ENCODE measurements around the gene AOAH.

AOAH gene

GRCh38 chr7:36549029-36549428 is 175.3 kb downstream of the AOAH start:
- Histone ChIP-seq H3K4me3 (ENCODE audit: low read depth, low read length) (no peak overlapping the region), H3K4me1 (no peaks in the 10 kb centered on the region), H3K9me3 (no peaks in the 10 kb centered on the region), H3K27me3 (no peaks in the 10 kb centered on the region), H3K36me3 (no peaks in the 10 kb centered on the region)
- no peak for DNase-seq
- TF ChIP-seq CTCF (IDR thresholded peaks at IDR 0.05; ENCODE audit: low read depth, low read length), result no peak

- no peak for DNase-seq
- no peak for TF ChIP-seq CTCF (IDR thresholded peaks at IDR 0.05; ENCODE audit: low read depth, low read length)
- no peak overlapping the region for H3K4me3 ChIP-seq (ENCODE audit: low read depth, low read length)
Measured at GRCh38 chr7:36547416-36547815, 176.9 kb downstream of the AOAH start.

GRCh38 chr7:36546331-36546730 is 178.0 kb downstream of the AOAH start:
- H3K4me1 ChIP-seq, result no peaks in the 10 kb centered on the region
- no peak overlapping the region for H3K4me3 ChIP-seq (ENCODE audit: low read depth, low read length)
- no peaks in the 10 kb centered on the region for H3K36me3 ChIP-seq
- DNase-seq, result no peak
- no peak for TF ChIP-seq CTCF (IDR thresholded peaks at IDR 0.05; ENCODE audit: low read depth, low read length)
- no peaks in the 10 kb centered on the region for H3K9me3 ChIP-seq
- no peaks in the 10 kb centered on the region for H3K27me3 ChIP-seq

More at GRCh38 chr7:36547416-36547815, 176.9 kb downstream of the AOAH start:
- no peaks in the 10 kb centered on the region for H3K27me3 ChIP-seq
- H3K4me1 ChIP-seq, result no peaks in the 10 kb centered on the region
- no peaks in the 10 kb centered on the region for H3K36me3 ChIP-seq
- no peaks in the 10 kb centered on the region for H3K9me3 ChIP-seq

GRCh38 chr7:36545291-36545690 is 179.0 kb downstream of the AOAH start:
- TF ChIP-seq CTCF (IDR thresholded peaks at IDR 0.05; ENCODE audit: low read depth, low read length), result no peak
- Histone ChIP-seq H3K9me3 (no peaks in the 10 kb centered on the region), H3K4me1 (no peaks in the 10 kb centered on the region), H3K4me3 (ENCODE audit: low read depth, low read length) (no peak overlapping the region), H3K27me3 (no peaks in the 10 kb centered on the region), H3K36me3 (no peaks in the 10 kb centered on the region)
- DNase-seq, result no peak

- TF ChIP-seq CTCF (IDR thresholded peaks at IDR 0.05; ENCODE audit: low read depth, low read length), result no peak
- Histone ChIP-seq H3K9me3 (no peaks in the 10 kb centered on the region), H3K27me3 (no peaks in the 10 kb centered on the region), H3K4me3 (ENCODE audit: low read depth, low read length) (no peak overlapping the region), H3K36me3 (no peaks in the 10 kb centered on the region), H3K4me1 (no peaks in the 10 kb centered on the region)
- DNase-seq, result no peak
Measured at GRCh38 chr7:36538126-36538525, 186.2 kb downstream of the AOAH start.

- Histone ChIP-seq H3K9me3 (no peaks in the 10 kb centered on the region), H3K27me3 (no peaks in the 10 kb centered on the region), H3K36me3 (no peaks in the 10 kb centered on the region), H3K4me3 (ENCODE audit: low read depth, low read length) (no peak overlapping the region), H3K4me1 (no peaks in the 10 kb centered on the region)
- no peak for DNase-seq
- TF ChIP-seq CTCF (IDR thresholded peaks at IDR 0.05; ENCODE audit: low read depth, low read length), result no peak
Measured at GRCh38 chr7:36535866-36536664, 188.2 kb downstream of the AOAH start.

All from BE2C (cell line).